Activated naive CD4-positive, alpha-beta T cell treated with anti-CD3 and anti-CD28 coated beads, Interleukin-2, amount 10 ng/mL, durations not matched to agents 7 days and 5 days (primary cell): ENCODE results near the gene ZNF397.

Experiments
- CTCF ChIA-PET: fragments of 350-600 bp; sonication (Branson Sonifier 250); formaldehyde crosslinking; loops from one replicate; lab custom pipeline; 2021; ENCODE audit warnings: antibody characterized with exemption; lab: Charles Lee
- DNase-seq: peaks from one replicate; pipeline ENCODE4 v3.0.0-alpha.2; 2020
- H3K27ac Mint-ChIP-seq: one replicate; pipeline ENCODE4 v1.8.0; 2021; ENCODE audit warnings: mild to moderate bottlenecking, moderate library complexity, mixed read lengths
- H3K27me3 Mint-ChIP-seq: one replicate; pipeline ENCODE4 v1.8.0; 2021; ENCODE audit warnings: mild to moderate bottlenecking, mixed read lengths
- H3K36me3 Mint-ChIP-seq: one replicate; pipeline ENCODE4 v1.8.0; 2021; ENCODE audit warnings: mixed read lengths
- H3K4me1 Mint-ChIP-seq: one replicate; pipeline ENCODE4 v1.8.0; 2021; ENCODE audit warnings: mixed read lengths
- H3K4me3 Mint-ChIP-seq: one replicate; pipeline ENCODE4 v1.8.0; 2021; ENCODE audit warnings: mild to moderate bottlenecking, moderate library complexity, mixed read lengths
- H3K9me3 Mint-ChIP-seq: one replicate; pipeline ENCODE4 v1.8.0; 2021; ENCODE audit warnings: mixed read lengths

Gene ZNF397

GRCh38 chr18:35290094-35290735 is 49.4 kb downstream of the ZNF397 start, which contains the start of gene ZSCAN30:
Gene ZSCAN30, minus strand, starts transcription at chr18:35290229. Its CDS starts 25,877 bp downstream, at chr18:35264352.
- peak within 1 kb of the TSS; percentile 96 for H3K27ac Mint-ChIP-seq
- H3K27me3 Mint-ChIP-seq: peaks cover 5% of the 10 kb centered on the region
- H3K4me1 Mint-ChIP-seq: peaks cover 51% of the 10 kb centered on the region
- H3K4me3 Mint-ChIP-seq: peak within 1 kb of the TSS; percentile 100
- peaks cover 19% of the 10 kb centered on the region for H3K9me3 Mint-ChIP-seq
- CTCF ChIA-PET: no interaction called here
- peaks cover 54% of the 10 kb centered on the region for H3K36me3 Mint-ChIP-seq
- DNase-seq: peak; percentile 97

GRCh38 chr18:35291166-35291565 is 50.3 kb downstream of the ZNF397 start:
- DNase-seq: no peak
- H3K27me3 Mint-ChIP-seq: peaks cover 5% of the 10 kb centered on the region
- peak overlapping the region; percentile 96 for H3K27ac Mint-ChIP-seq
- CTCF ChIA-PET: no interaction called here
- peak overlapping the region; percentile 100 for H3K4me3 Mint-ChIP-seq
- H3K36me3 Mint-ChIP-seq: peaks cover 63% of the 10 kb centered on the region
- H3K4me1 Mint-ChIP-seq: peaks cover 51% of the 10 kb centered on the region
- peaks cover 19% of the 10 kb centered on the region for H3K9me3 Mint-ChIP-seq

- no peak for DNase-seq
- Mint-ChIP-seq H3K27me3 (no peaks in the 10 kb centered on the region), H3K36me3 (peaks cover 80% of the 10 kb centered on the region), H3K9me3 (peaks cover 36% of the 10 kb centered on the region), H3K4me1 (peaks cover 19% of the 10 kb centered on the region), H3K27ac (no peak overlapping the region), H3K4me3 (no peak overlapping the region)
- CTCF ChIA-PET: no interaction called here
Measured at GRCh38 chr18:35296060-35296459, 55.2 kb downstream of the ZNF397 start.

- no peak overlapping the region for H3K4me3 Mint-ChIP-seq
- CTCF ChIA-PET: interaction anchor here (0.6 kb wide), 1 partner anchor 25 kb away, joined by 3 read pairs; no protein-coding TSS in a partner anchor
- peaks cover 82% of the 10 kb centered on the region for H3K36me3 Mint-ChIP-seq
- H3K9me3 Mint-ChIP-seq: peaks cover 70% of the 10 kb centered on the region
- DNase-seq: no peak
- no peak overlapping the region for H3K27ac Mint-ChIP-seq
- no peaks in the 10 kb centered on the region for H3K27me3 Mint-ChIP-seq
- H3K4me1 Mint-ChIP-seq: no peaks in the 10 kb centered on the region
Measured at GRCh38 chr18:35303610-35304009, 62.8 kb downstream of the ZNF397 start.

GRCh38 chr18:35306588-35307250 is 65.9 kb downstream of the ZNF397 start:
- CTCF ChIA-PET: no interaction called here
- Mint-ChIP-seq H3K27me3 (no peaks in the 10 kb centered on the region), H3K4me1 (no peaks in the 10 kb centered on the region), H3K4me3 (no peak overlapping the region), H3K36me3 (peaks cover 61% of the 10 kb centered on the region), H3K27ac (no peak overlapping the region), H3K9me3 (peaks cover 72% of the 10 kb centered on the region)
- no peak for DNase-seq
